PFSK-1 (cell line): ENCODE data around the gene NLN.

Experiments
- POLR2AphosphoS5 ChIP-seq: IDR thresholded peaks from 2 replicates; pipeline ENCODE4 v1.6.1; 2012; ENCODE audit warnings: low read depth, mild to moderate bottlenecking, control low read depth, low read length, moderate library complexity
- SIN3A ChIP-seq: IDR thresholded peaks from 2 replicates; pipeline ENCODE4 v1.6.1; 2012; ENCODE audit warnings: mild to moderate bottlenecking, low read length, moderate library complexity, borderline replicate concordance; ENCODE audit not compliant: insufficient read depth

DNA sequence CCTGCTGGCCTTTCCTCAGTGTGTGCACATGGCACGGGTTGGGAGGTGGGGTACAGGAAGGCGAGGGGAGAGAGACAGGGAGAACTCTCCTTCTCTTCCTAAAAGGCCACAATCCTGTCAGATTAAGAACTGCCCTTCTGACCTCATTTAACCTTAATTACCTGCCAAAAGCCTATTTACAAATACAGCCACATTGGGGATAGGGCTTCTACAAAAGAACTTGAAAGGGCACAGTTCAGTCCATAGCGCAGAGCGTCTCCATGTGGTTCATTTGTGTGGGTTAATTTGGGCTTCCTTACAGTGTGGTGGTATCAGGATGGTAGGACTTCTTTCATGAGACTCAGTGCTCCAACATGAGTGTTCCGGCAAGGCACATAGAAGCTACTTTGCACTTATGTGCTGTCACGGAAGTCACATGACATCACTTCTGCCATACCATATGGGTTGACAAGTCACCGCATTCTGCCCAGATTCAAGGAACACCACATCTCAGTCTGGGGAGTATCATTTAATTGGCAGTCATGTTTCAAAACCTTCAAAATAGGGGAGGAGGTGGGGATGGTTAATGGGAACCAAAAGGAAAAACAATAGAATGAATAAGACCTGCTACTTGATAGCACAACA, 46.8 kb downstream of the NLN start:
- no peak for TF ChIP-seq POLR2AphosphoS5
- no peak for TF ChIP-seq SIN3A
